ENCODE results near the gene MEA1. TPM values are rescaled to one million over a fixed set of nuclear protein-coding genes. Genes with fewer than 3 reads are reported as not detected.

MEA1 gene
- total RNA-seq, 1 donor from 2014 or later, result 54.2 TPM

DNA sequence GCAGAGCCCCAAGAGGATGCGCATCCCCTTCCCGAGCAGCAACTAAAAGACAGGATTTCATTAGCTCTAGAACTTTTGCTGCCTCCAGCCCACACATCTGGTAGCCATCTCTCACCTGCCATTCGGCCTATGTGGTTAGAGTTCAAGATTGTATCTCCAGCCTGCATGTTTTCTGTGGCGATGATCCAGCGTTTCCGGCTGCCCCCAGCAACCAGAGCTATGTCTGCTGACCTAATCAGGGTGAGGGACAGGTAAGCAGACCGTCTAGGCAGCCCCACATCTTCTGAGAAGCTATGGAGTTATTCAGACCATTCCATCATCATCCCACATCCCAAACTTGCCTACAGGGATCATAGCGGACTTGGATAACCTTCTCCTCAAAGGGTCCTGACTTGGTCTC is 42.2 kb upstream of the MEA1 start:
- no peak overlapping the region for H3K9ac ChIP-seq (ENCODE audit: low read length)
- H3K4me1 Mint-ChIP-seq (ENCODE audit: low read depth, unreplicated experiment), result peaks cover 24% of the 10 kb centered on the region
- no peak overlapping the region for H3K27ac ChIP-seq (ENCODE audit: low read depth, low read length)
- TF ChIP-seq EZH2 (IDR thresholded peaks at IDR 0.05; ENCODE audit: insufficient read depth, low read length), result no peak
- no peak overlapping the region for H3K4me3 ChIP-seq (ENCODE audit: insufficient read depth, low read depth, low read length)
- peaks cover 3% of the 10 kb centered on the region for H3K9me3 Mint-ChIP-seq (ENCODE audit: unreplicated experiment)
- no peaks in the 10 kb centered on the region for H3K9me3 ChIP-seq (ENCODE audit: insufficient read depth, low read depth, low read length)
- H3K27ac Mint-ChIP-seq (ENCODE audit: unreplicated experiment), result peak overlapping the region; percentile 30
- FAIRE-seq (no peak), DNase-seq (ENCODE audit: low read depth) (no peak)
- H3K79me2 ChIP-seq (ENCODE audit: insufficient read depth, low read length), result peaks cover 53% of the 10 kb centered on the region
- no peak overlapping the region for H3K4me2 ChIP-seq (ENCODE audit: low read length)
- peaks cover 12% of the 10 kb centered on the region for H3K36me3 Mint-ChIP-seq (ENCODE audit: low read depth, unreplicated experiment)
- peaks cover 41% of the 10 kb centered on the region for H3K4me1 ChIP-seq (ENCODE audit: insufficient read depth, low read length)
- H2AFZ ChIP-seq (ENCODE audit: low read depth, low read length), result no peak overlapping the region
- no peaks in the 10 kb centered on the region for H4K20me1 ChIP-seq (ENCODE audit: insufficient read depth, low read length)
- peaks cover 5% of the 10 kb centered on the region for H3K36me3 ChIP-seq (ENCODE audit: insufficient read depth, low read length)
- H3K4me3 Mint-ChIP-seq (ENCODE audit: unreplicated experiment), result peak overlapping the region; percentile 15
- no peaks in the 10 kb centered on the region for H3K27me3 ChIP-seq (ENCODE audit: insufficient read depth, low read length)
- H3K27me3 Mint-ChIP-seq (ENCODE audit: low read depth, unreplicated experiment), result no peaks in the 10 kb centered on the region

DNA sequence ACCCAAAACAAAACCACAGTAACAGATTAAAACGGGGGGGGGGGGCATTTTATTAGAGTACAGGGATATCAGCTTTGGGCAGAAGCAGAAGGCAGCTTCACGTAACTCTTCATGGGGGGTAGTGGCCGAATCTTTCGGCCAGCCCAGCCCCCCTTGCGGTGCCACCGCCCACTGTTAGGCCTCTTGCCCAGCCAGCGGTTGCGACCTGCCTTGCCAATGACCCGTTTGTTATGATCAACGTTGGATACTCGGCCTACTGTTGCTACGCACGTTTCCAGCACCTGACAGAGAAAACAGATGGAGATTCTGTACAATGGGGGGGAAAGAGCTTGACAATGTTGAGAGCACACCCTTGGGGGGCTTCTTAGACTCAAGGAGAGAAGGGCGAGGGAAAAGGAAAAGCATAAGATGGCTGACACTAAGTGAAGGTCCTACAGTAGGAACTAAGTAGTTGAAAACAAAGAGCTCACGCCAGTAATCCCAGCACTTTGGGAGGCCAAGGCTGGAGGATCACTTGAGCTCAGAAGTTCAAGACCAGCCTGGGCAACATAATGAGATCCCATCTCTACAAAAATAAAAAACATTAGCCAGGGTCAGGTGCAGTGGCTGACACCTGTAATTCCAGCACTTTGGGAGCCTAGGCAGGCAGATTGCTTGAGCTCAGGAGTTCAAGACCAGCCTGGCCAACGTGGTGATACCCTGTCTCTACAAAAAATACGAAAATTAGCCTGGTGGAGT is 40.6 kb upstream of the MEA1 start:
- Histone ChIP-seq H3K4me3 (ENCODE audit: insufficient read depth, low read depth, low read length) (peak overlapping the region; percentile 29), H3K79me2 (ENCODE audit: insufficient read depth, low read length) (peaks cover 54% of the 10 kb centered on the region), H3K36me3 (ENCODE audit: insufficient read depth, low read length) (peaks cover 11% of the 10 kb centered on the region), H3K27me3 (ENCODE audit: insufficient read depth, low read length) (no peaks in the 10 kb centered on the region), H3K9me3 (ENCODE audit: insufficient read depth, low read depth, low read length) (no peaks in the 10 kb centered on the region), H4K20me1 (ENCODE audit: insufficient read depth, low read length) (no peaks in the 10 kb centered on the region), H2AFZ (ENCODE audit: low read depth, low read length) (peak overlapping the region; percentile 38), H3K9ac (ENCODE audit: low read length) (peak overlapping the region; percentile 93), H3K4me2 (ENCODE audit: low read length) (peak overlapping the region; percentile 91), H3K4me1 (ENCODE audit: insufficient read depth, low read length) (peaks cover 34% of the 10 kb centered on the region), H3K27ac (ENCODE audit: low read depth, low read length) (peak overlapping the region; percentile 90)
- Mint-ChIP-seq H3K4me1 (ENCODE audit: low read depth, unreplicated experiment) (peaks cover 25% of the 10 kb centered on the region), H3K9me3 (ENCODE audit: unreplicated experiment) (peaks cover 3% of the 10 kb centered on the region), H3K36me3 (ENCODE audit: low read depth, unreplicated experiment) (peaks cover 17% of the 10 kb centered on the region), H3K27me3 (ENCODE audit: low read depth, unreplicated experiment) (no peaks in the 10 kb centered on the region), H3K27ac (ENCODE audit: unreplicated experiment) (peak overlapping the region; percentile 96), H3K4me3 (ENCODE audit: unreplicated experiment) (peak overlapping the region; percentile 93)
- FAIRE-seq (no peak), DNase-seq (ENCODE audit: low read depth) (no peak)
- TF ChIP-seq, protein P1, sequence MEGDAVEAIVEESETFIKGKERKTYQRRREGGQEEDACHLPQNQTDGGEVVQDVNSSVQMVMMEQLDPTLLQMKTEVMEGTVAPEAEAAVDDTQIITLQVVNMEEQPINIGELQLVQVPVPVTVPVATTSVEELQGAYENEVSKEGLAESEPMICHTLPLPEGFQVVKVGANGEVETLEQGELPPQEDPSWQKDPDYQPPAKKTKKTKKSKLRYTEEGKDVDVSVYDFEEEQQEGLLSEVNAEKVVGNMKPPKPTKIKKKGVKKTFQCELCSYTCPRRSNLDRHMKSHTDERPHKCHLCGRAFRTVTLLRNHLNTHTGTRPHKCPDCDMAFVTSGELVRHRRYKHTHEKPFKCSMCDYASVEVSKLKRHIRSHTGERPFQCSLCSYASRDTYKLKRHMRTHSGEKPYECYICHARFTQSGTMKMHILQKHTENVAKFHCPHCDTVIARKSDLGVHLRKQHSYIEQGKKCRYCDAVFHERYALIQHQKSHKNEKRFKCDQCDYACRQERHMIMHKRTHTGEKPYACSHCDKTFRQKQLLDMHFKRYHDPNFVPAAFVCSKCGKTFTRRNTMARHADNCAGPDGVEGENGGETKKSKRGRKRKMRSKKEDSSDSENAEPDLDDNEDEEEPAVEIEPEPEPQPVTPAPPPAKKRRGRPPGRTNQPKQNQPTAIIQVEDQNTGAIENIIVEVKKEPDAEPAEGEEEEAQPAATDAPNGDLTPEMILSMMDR (IDR thresholded peaks at IDR 0.05; ENCODE audit: insufficient read depth, low read depth, low read length), result no peak
- TF ChIP-seq EZH2 (IDR thresholded peaks at IDR 0.05; ENCODE audit: insufficient read depth, low read length), result no peak

DNA sequence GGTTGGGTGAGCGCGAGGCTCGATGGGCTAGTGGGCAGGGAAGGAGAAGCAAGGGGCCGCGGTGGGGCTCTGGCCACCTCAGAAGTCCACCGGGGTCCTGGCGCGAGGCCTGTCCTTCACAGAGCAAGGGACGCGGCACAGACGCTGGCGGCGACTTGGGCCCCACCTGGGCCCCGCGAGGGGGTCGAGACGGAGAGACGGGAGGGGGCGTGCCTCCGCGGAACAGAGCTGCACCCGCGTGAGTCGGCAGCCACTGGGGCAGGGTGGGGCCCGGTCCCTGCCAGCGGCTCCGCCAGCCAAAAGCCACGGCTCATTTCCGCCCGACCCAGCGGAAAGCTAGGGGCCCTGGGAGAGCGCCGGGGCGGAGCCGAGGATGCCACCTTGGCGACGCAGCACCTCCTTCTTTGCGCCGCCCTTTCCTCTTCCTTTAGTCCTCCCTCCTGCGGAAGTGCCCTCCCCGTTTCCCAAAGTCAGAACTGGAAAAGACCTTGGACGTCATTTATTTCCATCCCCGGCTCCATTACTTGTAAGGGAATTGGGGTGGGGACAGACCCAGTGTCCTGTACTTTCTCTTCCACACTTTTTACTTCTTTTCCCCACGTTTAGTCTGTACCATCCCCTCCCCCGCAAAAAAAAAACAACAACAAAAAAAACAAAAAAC is 39.9 kb upstream of the MEA1 start, which contains the start of gene CUL7:
TSS of gene CUL7 (minus strand) at position 307 of the 661 bp plus-strand sequence. CDS start 1,063 bp downstream, outside the sequence.
- no peaks in the 10 kb centered on the region for H3K27me3 ChIP-seq (ENCODE audit: insufficient read depth, low read length)

More for the DNA sequence above, 39.9 kb upstream of the MEA1 start, which contains the start of gene CUL7:
- H3K4me2 ChIP-seq (ENCODE audit: low read length), result peak within 1 kb of the TSS; percentile 91
- peak within 1 kb of the TSS; percentile 61 for H2AFZ ChIP-seq (ENCODE audit: low read depth, low read length)
- TF ChIP-seq, protein P1 (IDR thresholded peaks at IDR 0.05; ENCODE audit: insufficient read depth, low read depth, low read length), result no peak
- TF ChIP-seq EZH2 (IDR thresholded peaks at IDR 0.05; ENCODE audit: insufficient read depth, low read length), result no peak
- H3K4me3 ChIP-seq (ENCODE audit: insufficient read depth, low read depth, low read length), result peak within 1 kb of the TSS; percentile 64
- FAIRE-seq (no peak), DNase-seq (ENCODE audit: low read depth) (peak; percentile 91)
- peaks cover 16% of the 10 kb centered on the region for H3K36me3 ChIP-seq (ENCODE audit: insufficient read depth, low read length)
- no peaks in the 10 kb centered on the region for H3K9me3 ChIP-seq (ENCODE audit: insufficient read depth, low read depth, low read length)
- Mint-ChIP-seq H3K4me3 (ENCODE audit: unreplicated experiment) (peak within 1 kb of the TSS; percentile 93), H3K36me3 (ENCODE audit: low read depth, unreplicated experiment) (peaks cover 17% of the 10 kb centered on the region), H3K4me1 (ENCODE audit: low read depth, unreplicated experiment) (peaks cover 25% of the 10 kb centered on the region), H3K9me3 (ENCODE audit: unreplicated experiment) (peaks cover 3% of the 10 kb centered on the region), H3K27me3 (ENCODE audit: low read depth, unreplicated experiment) (no peaks in the 10 kb centered on the region), H3K27ac (ENCODE audit: unreplicated experiment) (peak within 1 kb of the TSS; percentile 97)
- peaks cover 48% of the 10 kb centered on the region for H3K79me2 ChIP-seq (ENCODE audit: insufficient read depth, low read length)
- peaks cover 31% of the 10 kb centered on the region for H3K4me1 ChIP-seq (ENCODE audit: insufficient read depth, low read length)
- H3K27ac ChIP-seq (ENCODE audit: low read depth, low read length), result peak within 1 kb of the TSS; percentile 90
- no peaks in the 10 kb centered on the region for H4K20me1 ChIP-seq (ENCODE audit: insufficient read depth, low read length)
- peak within 1 kb of the TSS; percentile 93 for H3K9ac ChIP-seq (ENCODE audit: low read length)

Measured in astrocyte (in vitro differentiated cells and primary cell).